GM18858 (cell line): ENCODE measurements around the gene CLEC16A.

ENCODE experiments used
- ATAC-seq: cut with Tn5 transposase; IDR thresholded peaks from one replicate; pipeline ENCODE4 v1.9.1; 2021; ENCODE audit not compliant: unreplicated experiment

CLEC16A gene

GRCh38 chr16:11078812-11079459, 134.6 kb downstream of the CLEC16A start:
- ATAC-seq: no peak

GRCh38 chr16:11079652-11080187, 135.4 kb downstream of the CLEC16A start:
- ATAC-seq: no peak

DNA sequence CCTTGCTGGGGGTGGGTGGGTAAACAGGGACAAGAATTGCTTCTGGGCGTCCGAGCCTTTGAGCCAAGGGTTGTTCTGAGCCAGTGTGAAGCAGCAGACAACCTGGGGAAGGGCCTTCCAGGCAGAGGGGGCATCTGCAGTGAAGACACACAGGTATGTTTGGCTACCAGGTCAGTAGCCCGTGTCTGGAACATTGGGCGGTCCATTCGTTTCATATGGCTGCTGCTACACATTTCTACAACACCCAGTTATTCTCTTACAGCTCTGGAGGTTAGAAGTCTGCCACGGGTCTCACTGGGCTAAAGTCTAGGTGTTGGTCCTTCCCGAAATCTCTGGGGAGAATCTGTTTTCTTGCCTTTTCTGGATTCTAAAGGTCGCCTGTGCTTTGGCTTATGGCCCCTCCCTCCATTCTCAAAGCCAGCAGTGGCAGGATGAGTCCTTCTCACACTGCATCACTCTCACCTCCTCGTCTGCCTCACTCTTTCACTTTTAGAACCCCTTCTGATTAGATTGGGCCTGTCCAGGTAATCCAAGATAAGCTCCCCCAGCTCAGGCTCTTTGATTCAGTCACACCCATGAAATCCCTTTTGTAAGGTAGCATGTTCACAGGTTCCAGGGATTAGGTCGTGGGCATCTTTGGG, 136.1 kb downstream of the CLEC16A start:
- no peak for ATAC-seq

DNA sequence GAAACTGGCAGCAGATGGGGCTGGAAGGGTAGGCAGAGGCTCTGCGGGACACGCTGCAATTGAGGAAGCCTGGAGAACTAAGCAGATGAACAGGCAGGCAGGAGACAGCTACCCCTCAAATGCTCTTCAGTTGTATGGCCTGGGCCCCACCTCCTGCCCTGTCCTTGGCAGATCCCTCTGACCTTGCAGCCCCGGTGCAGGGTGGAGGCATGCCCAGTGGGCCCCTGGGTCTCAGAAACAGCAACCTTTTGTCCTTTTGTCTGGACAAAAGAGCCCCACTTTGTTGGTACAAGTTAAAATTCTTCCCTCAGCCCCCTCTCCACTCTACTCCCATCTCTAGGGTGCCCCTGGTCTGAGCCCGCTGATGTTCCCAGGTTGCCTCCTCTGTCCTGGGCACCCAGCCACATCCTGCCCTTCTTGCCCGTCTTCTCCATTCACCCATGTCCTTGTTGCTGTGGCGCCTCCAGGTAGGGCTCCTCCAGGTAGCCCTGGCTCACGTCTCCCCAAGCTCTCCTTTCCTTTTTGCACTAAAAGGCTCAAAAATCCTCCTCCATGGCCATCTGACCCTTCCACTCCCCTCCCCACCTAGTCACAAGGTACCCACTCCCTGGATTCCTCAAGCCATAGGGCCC, 136.8 kb downstream of the CLEC16A start:
- ATAC-seq: no peak

DNA sequence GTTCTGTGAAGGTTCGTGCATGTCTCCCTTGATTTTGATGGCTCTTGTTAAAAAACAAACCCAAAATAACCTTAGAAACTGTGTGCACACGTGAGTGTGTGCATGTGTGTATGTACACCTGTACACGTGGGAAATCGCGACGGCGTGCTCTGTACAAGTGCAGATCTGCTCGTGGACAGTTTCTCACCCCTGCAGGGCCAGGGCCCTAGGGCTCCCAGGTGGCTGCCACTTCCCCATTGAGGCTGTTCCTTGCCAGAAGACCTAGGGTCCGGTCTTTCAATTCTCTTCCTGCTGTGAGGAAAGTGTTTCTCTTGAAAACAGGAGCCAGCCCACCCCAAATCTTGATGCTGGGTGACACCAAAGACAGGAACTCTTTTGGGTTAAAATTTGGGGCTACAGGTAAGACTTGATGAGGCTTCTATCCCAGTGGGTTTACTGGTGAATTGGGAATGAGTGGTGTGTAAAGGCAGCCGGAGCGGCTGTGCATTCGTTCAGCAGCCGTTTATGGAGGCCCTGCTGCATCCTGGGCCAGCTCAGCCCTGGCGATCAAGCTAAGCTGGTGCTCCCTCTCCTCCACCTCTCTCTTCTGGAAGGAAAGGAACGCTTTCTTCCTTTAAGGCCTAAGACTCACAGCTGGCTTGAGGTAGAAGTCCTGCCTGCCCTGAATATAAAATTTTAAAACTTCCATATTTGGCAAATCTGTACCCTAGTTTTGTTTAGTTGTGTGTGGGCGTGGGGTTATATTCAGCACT, 137.9 kb downstream of the CLEC16A start:
- no peak for ATAC-seq

- ATAC-seq: no peak
Observed at GRCh38 chr16:11082860-11083388, 138.6 kb downstream of the CLEC16A start.

DNA sequence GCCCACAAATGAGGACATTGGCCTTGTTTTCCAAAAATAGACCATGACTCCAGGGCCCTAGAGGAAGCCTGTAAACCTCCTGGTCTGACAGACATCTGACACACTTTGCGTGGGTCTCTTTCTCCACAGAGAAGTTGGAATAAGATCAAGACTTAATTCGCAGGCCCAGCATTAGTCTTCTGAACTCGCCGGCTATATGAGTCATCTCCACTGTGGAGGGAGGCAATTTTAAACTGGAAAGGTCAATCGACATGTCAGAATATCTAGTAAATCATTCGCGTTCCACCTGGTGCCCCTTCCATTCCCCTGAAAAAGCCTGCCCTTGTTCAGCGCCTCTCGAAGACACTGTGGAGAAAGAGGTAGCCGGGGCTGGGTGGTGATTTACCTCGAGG, 140.1 kb downstream of the CLEC16A start:
- ATAC-seq: no peak

- ATAC-seq: no peak
Observed at GRCh38 chr16:11084876-11085485, 140.6 kb downstream of the CLEC16A start.

DNA sequence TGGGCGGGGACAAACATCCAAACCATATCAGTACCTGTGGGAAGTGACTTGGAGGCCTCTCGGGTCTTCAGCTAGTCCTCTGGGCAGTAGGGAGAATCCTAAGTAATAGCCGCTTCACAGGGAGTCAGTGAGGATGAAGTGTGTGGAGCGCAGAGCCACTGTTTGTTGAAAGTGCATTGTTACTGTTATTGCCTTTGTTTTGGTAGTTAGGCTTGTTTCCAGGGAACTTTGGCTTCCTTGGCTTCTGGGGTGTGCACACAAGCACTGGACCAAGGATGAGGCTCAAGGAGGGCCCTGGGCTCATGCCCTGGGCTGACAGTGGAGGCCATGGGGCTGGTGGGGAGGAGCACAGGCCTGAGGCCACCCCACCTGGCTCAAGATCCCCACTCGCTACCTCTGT, 141.6 kb downstream of the CLEC16A start:
- no peak for ATAC-seq

- ATAC-seq: no peak
Observed at GRCh38 chr16:11087691-11088073, 143.3 kb downstream of the CLEC16A start.

- ATAC-seq: no peak
Observed at GRCh38 chr16:11088074-11088730, 143.8 kb downstream of the CLEC16A start.

- ATAC-seq: no peak
Observed at GRCh38 chr16:11088831-11089230, 144.5 kb downstream of the CLEC16A start.

GRCh38 chr16:11089504-11090124, 145.2 kb downstream of the CLEC16A start:
- no peak for ATAC-seq

DNA sequence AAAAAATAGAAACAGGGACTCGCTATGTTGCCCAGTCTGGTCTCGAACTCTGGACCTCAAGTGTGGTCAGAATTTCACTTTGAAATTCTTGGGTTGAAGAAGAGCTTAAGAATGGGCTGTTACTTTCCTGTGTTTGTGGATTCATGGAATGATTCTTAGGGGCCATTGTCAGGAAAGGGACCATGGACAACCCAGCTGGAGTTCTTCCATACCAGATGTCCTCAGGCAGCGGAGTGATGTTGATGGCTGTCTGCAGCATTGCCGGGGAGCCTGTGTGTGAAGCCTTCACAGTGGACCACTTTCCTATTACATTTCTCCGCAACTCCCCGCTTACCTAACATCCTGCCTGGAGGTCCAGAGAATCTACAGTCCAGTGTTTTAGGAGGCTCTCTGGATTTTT, 145.9 kb downstream of the CLEC16A start:
- ATAC-seq: no peak

- ATAC-seq: no peak
Observed at GRCh38 chr16:11091021-11091785, 146.8 kb downstream of the CLEC16A start.

DNA sequence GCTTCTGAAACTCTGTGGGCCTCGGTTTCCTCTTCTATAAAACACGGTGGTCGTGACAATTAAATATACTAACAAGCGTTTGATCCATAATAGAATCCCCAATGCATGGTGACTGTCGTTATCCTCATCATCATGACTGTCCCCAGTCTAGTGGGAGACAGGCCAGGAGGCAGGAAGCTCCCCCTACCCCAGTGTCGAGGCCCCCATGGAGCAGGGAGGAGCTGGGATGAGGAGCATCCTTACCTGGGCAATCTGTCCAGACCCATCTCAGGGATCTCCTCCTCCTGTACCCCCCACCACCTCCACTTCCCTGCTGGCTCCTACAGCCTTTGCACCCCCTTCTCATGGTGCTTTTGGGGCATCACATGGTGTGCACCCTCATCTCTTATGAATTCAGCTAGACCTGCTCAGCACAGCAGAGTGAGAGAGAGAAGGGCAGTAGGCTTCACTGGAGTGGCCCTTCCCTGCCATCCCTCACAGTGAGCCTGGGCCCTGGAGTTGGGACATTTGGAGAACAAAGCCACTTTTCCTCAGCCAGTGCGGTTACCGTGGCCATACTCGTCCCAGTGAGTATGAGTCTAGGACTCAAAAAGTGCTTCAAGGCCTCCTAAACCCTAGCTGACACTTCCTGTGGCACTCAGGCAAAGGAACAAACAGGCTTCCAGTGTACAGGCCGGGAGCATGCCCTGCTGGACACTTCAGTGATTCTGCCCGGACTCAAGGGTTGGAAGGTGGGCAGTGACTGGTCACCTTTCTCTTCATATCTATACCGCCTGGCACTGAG, 148.6 kb downstream of the CLEC16A start:
- ATAC-seq: no peak

GRCh38 chr16:11093572-11094074, 149.3 kb downstream of the CLEC16A start:
- no peak for ATAC-seq
